Stomach smooth muscle (tissue), 2 donors: ENCODE data around the gene EFNA2.
"Not testable (repeated sequence)": the region's sequence is repeated elsewhere in the genome, so short reads cannot be mapped to it uniquely, and the experiment has no call there.

Experiments
- H3K27ac ChIP-seq: one replicate; pipeline ENCODE4 v1.7.0; 2013; ENCODE audit warnings: mild to moderate bottlenecking, low read length, inconsistent platforms
- H3K27me3 ChIP-seq, 2 donors: one replicate each; pipeline ENCODE4 v1.7.0; 2013; ENCODE audit warnings: low read length in 2 of 2; ENCODE audit not compliant: insufficient read depth in 2 of 2, control insufficient read depth in 1 of 2
- H3K36me3 ChIP-seq, 2 donors: one replicate each; pipeline ENCODE4 v1.7.0; 2013; ENCODE audit warnings: low read length in 2 of 2; ENCODE audit not compliant: control insufficient read depth in 2 of 2, insufficient read depth in 2 of 2
- H3K4me1 ChIP-seq: one replicate; pipeline ENCODE4 v1.7.0; 2013; ENCODE audit warnings: low read length; ENCODE audit not compliant: control insufficient read depth, insufficient read depth
- H3K4me3 ChIP-seq, 2 donors: one replicate each; pipeline ENCODE4 v1.7.0; 2013; ENCODE audit warnings: low read length in 2 of 2
- H3K9ac ChIP-seq, 2 donors: one replicate each; pipeline ENCODE4 v1.7.0; 2013; ENCODE audit warnings: low read length in 2 of 2, mild to moderate bottlenecking in 1 of 2
- H3K9me3 ChIP-seq, 2 donors: one replicate each; pipeline ENCODE4 v1.7.0; 2013; ENCODE audit warnings: low read length in 2 of 2; ENCODE audit not compliant: control insufficient read depth in 2 of 2
- donor health status: healthy.
- donor health status: Pancreatic carcinoma.

Gene EFNA2

DNA sequence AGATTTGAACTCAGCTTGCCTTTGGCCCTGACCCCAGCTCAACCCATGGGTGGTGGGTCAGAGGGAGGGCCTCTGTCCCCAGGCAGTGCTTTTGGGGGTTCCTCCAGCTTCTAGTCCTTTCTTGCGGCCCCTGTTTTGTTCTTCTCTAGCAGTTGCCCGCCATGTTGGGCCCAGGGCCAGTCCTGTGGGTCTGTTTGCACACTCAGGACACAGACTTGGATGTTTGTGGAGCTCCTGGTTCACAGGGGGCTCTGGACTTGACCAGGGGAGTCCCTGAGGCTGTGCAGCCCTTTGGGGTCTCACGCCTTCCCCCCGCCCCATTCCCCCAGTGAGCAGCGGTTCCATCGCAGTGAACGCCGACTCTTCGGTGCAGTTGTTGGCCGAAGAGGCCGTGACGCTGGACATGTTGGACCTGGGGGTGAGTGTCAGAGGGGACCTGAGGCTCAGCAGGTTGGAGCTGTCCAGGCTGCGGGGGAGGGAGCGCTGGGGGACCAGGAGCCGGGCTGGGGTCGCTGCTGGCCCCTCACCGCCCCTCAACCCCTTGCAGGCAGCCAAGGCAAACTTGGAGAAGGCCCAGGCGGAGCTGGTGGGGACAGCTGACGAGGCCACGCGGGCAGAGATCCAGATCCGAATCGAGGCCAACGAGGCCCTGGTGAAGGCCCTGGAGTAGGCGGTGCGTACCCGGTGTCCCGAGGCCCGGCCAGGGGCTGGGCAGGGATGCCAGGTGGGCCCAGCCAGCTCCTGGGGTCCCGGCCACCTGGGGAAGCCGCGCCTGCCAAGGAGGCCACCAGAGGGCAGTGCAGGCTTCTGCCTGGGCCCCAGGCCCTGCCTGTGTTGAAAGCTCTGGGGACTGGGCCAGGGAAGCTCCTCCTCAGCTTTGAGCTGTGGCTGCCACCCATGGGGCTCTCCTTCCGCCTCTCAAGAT, 41.6 kb upstream of the EFNA2 start:
- H3K27me3 ChIP-seq = no peaks in the 10 kb centered on the region
- no peaks in the 10 kb centered on the region for H3K36me3 ChIP-seq
- H3K9ac ChIP-seq = peak overlapping the region; percentile 39 to 55
- peaks cover 74% of the 10 kb centered on the region for H3K4me1 ChIP-seq
- no peaks in the 10 kb centered on the region for H3K9me3 ChIP-seq
- peak overlapping the region in 1 of 2 donors; percentile 49 for H3K4me3 ChIP-seq
- H3K27ac ChIP-seq = peak overlapping the region; percentile 87

GRCh38 chr19:1244693-1245451, 40.8 kb upstream of the EFNA2 start:
- H3K27me3 ChIP-seq = no peaks in the 10 kb centered on the region
- H3K36me3 ChIP-seq = no peaks in the 10 kb centered on the region
- peak overlapping the region; percentile 87 for H3K27ac ChIP-seq
- peak overlapping the region in 1 of 2 donors; percentile 49 for H3K4me3 ChIP-seq
- H3K9me3 ChIP-seq = no peaks in the 10 kb centered on the region
- H3K9ac ChIP-seq = peak overlapping the region; percentile 29 to 39
- peaks cover 69% of the 10 kb centered on the region for H3K4me1 ChIP-seq

- Histone ChIP-seq H3K4me3 (no peak overlapping the region), H3K27me3 (no peaks in the 10 kb centered on the region), H3K9ac (peak overlapping the region; percentile 28 to 55), H3K36me3 (no peaks in the 10 kb centered on the region), H3K9me3 (no peaks in the 10 kb centered on the region), H3K27ac (peak overlapping the region; percentile 87), H3K4me1 (peaks cover 61% of the 10 kb centered on the region)
Observed at GRCh38 chr19:1245494-1246264, 40.0 kb upstream of the EFNA2 start.

GRCh38 chr19:1246265-1247087, 39.2 kb upstream of the EFNA2 start:
- not testable (repeated sequence) for H3K36me3 ChIP-seq, H3K9me3 ChIP-seq, H3K4me3 ChIP-seq, H3K27me3 ChIP-seq
- peaks cover 57% of the 10 kb centered on the region for H3K4me1 ChIP-seq
- H3K9ac ChIP-seq = peak overlapping the region in 1 of 2 donors; percentile 28
- H3K27ac ChIP-seq = peak overlapping the region; percentile 87

GRCh38 chr19:1247748-1248138, 37.9 kb upstream of the EFNA2 start:
- Histone ChIP-seq H3K27ac (peak overlapping the region; percentile 98), H3K9ac (peak overlapping the region; percentile 58 to 69), H3K27me3 (no peaks in the 10 kb centered on the region), H3K36me3 (peaks cover 0 to 8% of the 10 kb centered on the region in 2 donors), H3K4me3 (peak overlapping the region in 1 of 2 donors; percentile 78), H3K9me3 (no peaks in the 10 kb centered on the region), H3K4me1 (peaks cover 61% of the 10 kb centered on the region)

- peaks cover 60% of the 10 kb centered on the region for H3K4me1 ChIP-seq
Observed at GRCh38 chr19:1248139-1248785, 37.4 kb upstream of the EFNA2 start, which contains the start of gene MIDN. TSS of gene MIDN (plus strand) at chr19:1248583. CDS start at chr19:1250297, 1,714 bp downstream.

DNA sequence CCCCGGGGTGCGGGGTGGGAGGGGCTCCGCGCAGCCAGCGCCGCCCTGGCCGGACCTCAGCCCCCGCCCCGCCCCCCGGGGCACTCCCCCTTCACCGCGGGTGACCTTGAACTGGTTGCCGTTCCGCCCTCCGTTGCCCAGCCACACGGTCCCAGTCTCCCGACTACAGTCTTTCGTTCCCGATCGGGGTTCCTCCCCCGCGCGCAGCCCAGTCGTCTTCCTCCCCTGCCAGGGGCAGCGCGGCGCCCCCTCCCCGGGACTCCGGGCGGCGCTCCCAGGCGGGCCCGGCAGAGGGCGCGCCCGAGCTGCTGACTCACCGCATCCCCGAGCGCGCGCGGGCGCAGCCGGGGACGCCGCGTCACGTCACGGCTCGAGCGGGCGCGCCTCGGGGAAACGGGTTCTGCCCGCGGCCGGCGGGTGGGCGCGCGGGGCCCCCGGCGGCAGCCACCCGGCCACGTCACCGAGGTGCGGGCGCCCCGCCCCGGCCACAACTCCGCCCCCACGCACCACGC, 36.8 kb upstream of the EFNA2 start:
- no peaks in the 10 kb centered on the region for H3K9me3 ChIP-seq
- H3K36me3 ChIP-seq = peaks cover 0 to 8% of the 10 kb centered on the region in 2 donors
- H3K4me1 ChIP-seq = peaks cover 60% of the 10 kb centered on the region
- peak overlapping the region; percentile 80 to 99 for H3K9ac ChIP-seq
- peak overlapping the region; percentile 77 to 78 for H3K4me3 ChIP-seq
- H3K27ac ChIP-seq = peak overlapping the region; percentile 98
- no peaks in the 10 kb centered on the region for H3K27me3 ChIP-seq

More at GRCh38 chr19:1248139-1248785, 37.4 kb upstream of the EFNA2 start, which contains the start of gene MIDN:
- Histone ChIP-seq H3K27me3 (no peaks in the 10 kb centered on the region), H3K9ac (peak within 1 kb of the TSS; percentile 80 to 99), H3K9me3 (no peaks in the 10 kb centered on the region), H3K36me3 (peaks cover 0 to 8% of the 10 kb centered on the region in 2 donors), H3K27ac (peak within 1 kb of the TSS; percentile 98), H3K4me3 (peak within 1 kb of the TSS; percentile 77 to 78)

- Histone ChIP-seq H3K4me1 (peaks cover 60% of the 10 kb centered on the region), H3K27me3 (no peaks in the 10 kb centered on the region), H3K36me3 (peaks cover 2 to 10% of the 10 kb centered on the region in 2 donors), H3K27ac (peak overlapping the region; percentile 98), H3K4me3 (peak overlapping the region; percentile 67 to 78), H3K9ac (peak overlapping the region; percentile 66 to 75), H3K9me3 (no peaks in the 10 kb centered on the region)
Observed at GRCh38 chr19:1249298-1249989, 36.2 kb upstream of the EFNA2 start.

DNA sequence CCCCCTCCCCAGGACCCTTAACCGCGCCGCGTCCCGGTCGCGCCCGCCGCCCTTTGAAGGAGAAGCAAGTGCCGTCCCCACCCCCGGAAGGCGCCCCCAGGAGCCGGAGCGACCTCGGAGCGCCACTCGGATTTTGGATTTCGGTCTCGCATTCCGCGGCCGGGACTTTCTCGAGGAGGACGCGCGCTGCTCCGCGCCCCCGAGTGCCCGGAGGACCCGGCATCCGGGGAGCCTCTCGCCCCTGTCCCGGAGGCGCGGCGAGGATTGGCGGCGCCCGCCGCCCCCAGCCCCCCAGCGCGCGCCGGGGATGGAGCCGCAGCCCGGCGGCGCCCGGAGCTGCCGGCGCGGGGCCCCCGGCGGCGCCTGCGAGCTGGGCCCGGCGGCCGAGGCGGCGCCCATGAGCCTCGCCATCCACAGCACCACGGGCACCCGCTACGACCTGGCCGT, 35.7 kb upstream of the EFNA2 start:
- Histone ChIP-seq H3K9me3 (no peaks in the 10 kb centered on the region), H3K27ac (peak overlapping the region; percentile 82), H3K36me3 (peaks cover 8 to 15% of the 10 kb centered on the region in 2 donors), H3K9ac (peak overlapping the region; percentile 66 to 72), H3K4me1 (peaks cover 60% of the 10 kb centered on the region), H3K27me3 (no peaks in the 10 kb centered on the region), H3K4me3 (peak overlapping the region; percentile 67 to 72)
